Measurements from ENCODE around the gene RIMBP2.

DNA sequence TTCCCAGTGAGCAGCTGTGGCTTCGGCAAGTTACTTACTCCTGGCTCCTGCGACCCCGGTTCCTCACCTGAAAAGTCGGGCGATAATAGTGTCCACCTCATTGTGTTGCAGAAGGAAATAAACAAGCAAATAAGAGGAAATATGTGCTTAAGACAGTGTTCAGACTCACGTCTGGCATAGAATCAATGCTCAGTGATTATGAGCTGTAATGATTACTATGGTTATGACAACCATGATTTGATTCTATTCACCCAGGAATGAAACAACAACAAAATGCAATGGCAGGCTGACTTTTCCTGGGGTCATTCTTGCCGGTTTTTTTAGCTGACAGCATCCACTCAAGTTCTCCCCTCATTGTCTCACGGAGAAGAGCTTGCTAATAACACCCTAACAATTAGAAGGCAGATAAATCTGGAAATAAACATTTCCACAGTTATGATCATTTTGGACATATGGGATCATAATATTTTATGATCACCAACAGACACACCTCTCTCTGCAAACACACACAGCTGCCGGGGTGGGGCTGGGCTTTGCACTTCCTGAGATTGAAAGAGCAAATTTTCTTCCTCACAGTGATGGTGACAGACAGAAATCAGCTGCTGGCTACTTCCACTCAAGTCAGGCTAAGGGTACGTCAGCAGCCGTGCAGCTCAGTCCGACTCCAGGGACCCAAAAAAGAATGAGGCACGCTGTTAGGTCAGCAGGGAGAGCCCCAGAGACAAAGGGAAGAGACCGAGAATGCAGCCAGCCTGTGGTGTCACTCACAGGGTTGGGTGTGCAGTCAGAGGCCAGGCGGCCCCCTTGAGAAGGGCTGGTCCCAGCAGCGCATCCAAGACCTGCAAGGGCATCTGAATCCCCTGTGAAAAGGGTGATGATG lies 158.0 kb downstream of the RIMBP2 start:
- no peak for TF ChIP-seq GATA2 (IDR thresholded peaks at IDR 0.05; ENCODE audit: low read depth, low read length)
- no peak for TF ChIP-seq GATA3 (IDR thresholded peaks at IDR 0.05; ENCODE audit: low read depth, low read length)

Data from SH-SY5Y (cell line).